Amniotic stem cell (primary cell): ENCODE data around the gene CAPN6.

Experiments
- DNase-seq: peaks from one replicate; lab custom pipeline; 2025; lab: John Stamatoyannopoulos, UW

Gene CAPN6, protein sequence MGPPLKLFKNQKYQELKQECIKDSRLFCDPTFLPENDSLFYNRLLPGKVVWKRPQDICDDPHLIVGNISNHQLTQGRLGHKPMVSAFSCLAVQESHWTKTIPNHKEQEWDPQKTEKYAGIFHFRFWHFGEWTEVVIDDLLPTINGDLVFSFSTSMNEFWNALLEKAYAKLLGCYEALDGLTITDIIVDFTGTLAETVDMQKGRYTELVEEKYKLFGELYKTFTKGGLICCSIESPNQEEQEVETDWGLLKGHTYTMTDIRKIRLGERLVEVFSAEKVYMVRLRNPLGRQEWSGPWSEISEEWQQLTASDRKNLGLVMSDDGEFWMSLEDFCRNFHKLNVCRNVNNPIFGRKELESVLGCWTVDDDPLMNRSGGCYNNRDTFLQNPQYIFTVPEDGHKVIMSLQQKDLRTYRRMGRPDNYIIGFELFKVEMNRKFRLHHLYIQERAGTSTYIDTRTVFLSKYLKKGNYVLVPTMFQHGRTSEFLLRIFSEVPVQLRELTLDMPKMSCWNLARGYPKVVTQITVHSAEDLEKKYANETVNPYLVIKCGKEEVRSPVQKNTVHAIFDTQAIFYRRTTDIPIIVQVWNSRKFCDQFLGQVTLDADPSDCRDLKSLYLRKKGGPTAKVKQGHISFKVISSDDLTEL

GRCh38 chrX:111270339-111270738 is at the start of gene CAPN6:
Gene CAPN6, minus strand, starts transcription at chrX:111270483. Its CDS starts 6,547 bp downstream, at chrX:111263936.
- DNase-seq: no peak

DNA sequence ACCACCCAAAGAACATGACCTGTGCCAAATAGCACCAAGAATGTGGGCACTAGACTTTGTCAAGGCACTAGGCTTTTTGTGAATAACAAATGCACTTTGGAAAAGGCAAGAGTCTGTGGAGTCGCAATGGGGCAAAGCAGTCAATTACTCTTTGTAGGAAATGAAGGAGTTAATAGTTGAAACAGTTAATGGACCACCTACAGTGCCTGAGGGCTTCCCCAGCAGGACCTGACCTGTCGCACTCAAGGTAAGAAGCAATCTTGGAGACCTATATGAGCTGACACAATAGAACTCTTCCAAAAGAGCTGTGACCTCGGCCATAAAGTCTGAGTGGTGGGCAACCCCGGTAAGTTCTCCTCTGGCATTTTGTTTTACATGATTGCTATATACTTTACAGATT is 49.2 kb upstream of the CAPN6 start:
- DNase-seq: no peak

DNA sequence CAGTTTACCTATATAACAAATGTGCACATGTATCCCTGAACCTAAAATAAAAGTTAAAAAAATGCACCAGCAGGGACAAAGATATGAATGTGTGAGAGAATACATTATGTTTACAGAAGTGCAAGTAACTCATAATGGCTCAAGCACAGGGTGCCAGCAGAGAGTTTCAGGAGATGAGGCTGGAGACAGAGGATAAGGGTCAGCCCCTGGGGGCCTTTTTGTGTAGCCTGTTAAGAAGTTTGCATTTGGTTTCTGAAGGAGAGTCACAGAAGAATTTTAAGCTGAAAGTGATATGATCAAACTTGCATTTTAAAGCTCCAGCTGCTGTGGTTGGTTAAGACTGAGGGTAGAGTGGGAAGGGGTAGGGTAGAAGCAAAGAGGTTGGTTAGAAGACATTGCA is 48.6 kb upstream of the CAPN6 start:
- no peak for DNase-seq

GRCh38 chrX:111309083-111309482 is 38.8 kb upstream of the CAPN6 start:
- DNase-seq: no peak

- DNase-seq: no peak
These were observed 37.8 kb upstream of the CAPN6 start for GRCh38 chrX:111308039-111308438.

DNA sequence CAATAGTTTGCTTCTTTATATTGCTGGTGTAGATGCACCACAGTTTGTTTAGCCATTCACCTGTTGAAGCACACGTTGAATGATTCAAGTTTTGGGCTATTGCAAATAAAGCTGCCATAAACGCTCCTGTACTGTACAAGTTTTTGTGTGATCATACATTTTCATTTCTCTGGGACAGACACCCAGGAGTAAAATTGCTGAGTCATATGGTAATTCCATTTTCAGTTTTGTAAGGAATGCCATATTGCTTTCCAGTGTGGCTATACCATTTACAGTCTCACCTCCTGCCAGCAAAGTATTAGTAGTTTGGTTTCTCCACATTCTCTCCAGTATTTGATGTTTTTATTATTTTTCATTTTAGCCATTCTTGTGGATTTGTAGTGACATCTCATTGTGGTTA is 32.0 kb upstream of the CAPN6 start:
- no peak for DNase-seq

DNA sequence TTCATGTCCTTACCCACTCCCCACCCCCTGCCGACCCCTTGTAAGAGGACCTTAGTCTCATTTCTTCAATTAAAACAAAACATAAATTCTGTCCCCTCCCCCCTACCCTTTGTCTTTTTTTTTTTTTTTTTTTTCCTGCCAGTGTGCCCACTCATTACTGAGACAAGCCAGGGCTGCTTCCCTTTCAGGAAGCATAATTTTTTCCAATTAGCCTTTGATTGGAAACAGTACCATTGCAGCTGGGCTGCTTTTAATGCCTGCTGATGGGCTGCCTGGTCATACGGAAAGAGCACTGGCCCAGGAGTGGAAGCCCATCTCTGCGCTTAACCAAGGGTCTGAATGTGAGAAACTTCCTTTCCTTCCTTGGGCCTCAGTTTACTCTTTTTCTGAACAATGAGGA is 18.6 kb upstream of the CAPN6 start:
- DNase-seq: no peak

- DNase-seq: no peak
These were observed 14.5 kb upstream of the CAPN6 start for GRCh38 chrX:111284631-111285293.

DNA sequence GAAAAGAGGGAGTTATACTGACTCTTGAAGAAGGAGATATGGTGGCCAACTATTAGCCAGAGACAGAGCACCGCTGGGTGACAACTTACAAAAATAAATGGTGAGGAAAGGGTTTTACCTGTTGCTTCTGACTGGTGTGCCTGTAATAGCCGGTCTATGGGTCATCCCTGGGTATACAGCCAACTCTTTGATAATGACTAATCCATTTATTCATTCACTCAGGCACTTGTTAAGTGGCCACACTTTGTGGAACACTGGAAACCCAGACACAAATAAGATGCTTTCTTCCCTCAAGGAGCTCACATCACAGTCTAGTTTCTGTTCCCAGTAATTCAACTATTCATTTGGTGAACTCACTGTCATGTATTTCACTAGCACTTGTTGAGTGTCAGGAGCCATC is 13.2 kb upstream of the CAPN6 start:
- DNase-seq: no peak

DNA sequence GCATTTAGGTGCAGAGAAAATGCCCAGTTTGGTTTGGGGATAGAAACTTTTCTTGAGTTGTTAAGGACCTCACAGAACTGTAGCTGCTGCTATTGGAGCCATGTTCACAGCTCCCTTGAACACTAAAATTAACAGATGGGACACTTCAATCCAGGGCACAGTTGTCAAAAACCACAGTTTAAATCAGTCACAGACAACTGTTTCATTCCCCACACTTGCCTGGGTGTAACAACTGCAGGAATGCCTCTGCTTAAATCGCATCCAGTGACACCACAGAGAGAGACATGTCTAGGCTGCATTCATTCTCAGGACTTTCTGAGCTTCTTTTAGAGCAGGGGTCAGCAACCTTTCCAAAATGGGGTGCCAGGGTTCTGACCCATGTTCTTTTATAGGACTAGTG is 12.7 kb upstream of the CAPN6 start:
- DNase-seq: no peak

DNA sequence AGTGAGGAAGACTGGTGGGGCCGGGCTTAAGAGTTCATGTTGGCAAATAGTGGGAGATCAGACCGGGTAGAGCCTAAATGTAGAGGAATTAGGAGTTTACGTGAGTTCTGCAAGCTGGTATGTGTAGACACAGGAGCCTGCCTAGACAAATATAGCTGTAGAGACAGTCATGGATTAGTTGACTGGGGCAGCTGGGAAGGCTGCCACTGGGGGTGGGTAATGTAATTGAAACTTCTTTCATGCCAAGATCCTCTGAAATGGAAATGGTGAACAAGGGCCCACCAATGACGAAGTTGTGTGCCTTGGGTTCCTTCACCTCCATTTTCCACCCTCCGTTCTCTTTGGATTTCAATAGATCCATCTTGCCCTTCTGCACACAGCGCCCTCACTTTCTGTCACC is 11.9 kb upstream of the CAPN6 start:
- no peak for DNase-seq

DNA sequence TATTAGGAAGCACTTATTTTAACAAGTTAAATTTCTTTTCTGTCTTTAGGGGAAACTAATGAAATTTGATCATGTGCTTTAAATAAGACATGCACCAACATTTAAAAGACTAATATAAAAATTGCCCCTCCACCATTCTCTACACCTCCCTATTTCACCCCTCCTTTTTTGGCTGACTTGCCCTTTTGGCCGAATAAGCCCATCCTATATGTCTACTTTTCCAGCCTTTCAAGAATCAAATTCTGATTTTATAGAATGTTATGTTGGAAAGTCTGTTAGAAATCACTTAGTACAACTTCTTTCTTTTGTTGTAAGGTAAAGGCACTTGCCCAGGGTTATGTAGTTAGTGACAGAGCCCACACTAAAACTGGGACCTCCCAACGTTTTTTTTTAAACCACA is 1.8 kb downstream of the CAPN6 start:
- no peak for DNase-seq

- no peak for DNase-seq
These were observed 4.8 kb downstream of the CAPN6 start for GRCh38 chrX:111265486-111265885.

DNA sequence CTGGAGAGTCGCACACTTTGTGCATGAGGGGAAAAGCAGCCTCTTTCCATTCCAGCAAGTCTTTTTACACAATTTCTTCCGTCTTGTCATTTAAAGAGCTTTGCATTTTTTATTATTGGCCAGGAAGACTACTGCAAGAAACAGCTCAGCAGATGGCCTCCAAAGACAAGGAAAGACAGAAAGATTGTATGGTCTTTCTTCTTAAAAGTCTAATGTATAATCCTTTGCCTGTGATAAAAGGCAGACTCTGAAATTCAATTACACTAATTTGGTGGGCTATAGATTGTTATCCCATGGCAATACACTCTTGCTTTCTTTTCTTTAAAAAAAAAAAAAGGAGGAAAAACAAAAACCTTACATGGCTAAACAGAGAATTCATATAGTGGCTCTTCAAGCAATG is 5.9 kb downstream of the CAPN6 start:
- DNase-seq: no peak

GRCh38 chrX:111262086-111262485 is 8.2 kb downstream of the CAPN6 start:
- DNase-seq: no peak

DNA sequence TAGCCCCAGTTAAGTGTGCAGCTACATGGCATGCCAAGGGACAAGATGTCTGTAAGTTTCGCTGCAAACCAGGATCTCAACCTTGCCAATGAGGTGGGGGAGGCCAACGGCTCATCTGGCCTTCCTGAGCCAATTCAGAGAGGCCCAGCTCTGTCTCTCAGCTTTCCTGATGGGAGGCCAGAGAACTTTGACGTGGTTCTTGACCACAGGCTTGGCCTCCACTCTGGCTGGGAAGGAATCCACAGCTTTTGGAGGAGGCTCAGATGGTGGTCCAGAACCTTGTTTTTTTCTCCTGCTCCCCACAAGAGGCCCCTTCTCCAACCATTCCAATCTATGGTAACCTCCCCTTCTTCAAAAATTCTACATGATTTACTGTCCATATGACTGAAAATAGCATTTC is 9.8 kb downstream of the CAPN6 start:
- DNase-seq: no peak

GRCh38 chrX:111259559-111259958 is 10.7 kb downstream of the CAPN6 start:
- DNase-seq: no peak

GRCh38 chrX:111257733-111258132 is 12.6 kb downstream of the CAPN6 start:
- DNase-seq: no peak

GRCh38 chrX:111254896-111255693 is 15.2 kb downstream of the CAPN6 start:
- no peak for DNase-seq

GRCh38 chrX:111244235-111244750 is 26.0 kb downstream of the CAPN6 start:
- DNase-seq: no peak

DNA sequence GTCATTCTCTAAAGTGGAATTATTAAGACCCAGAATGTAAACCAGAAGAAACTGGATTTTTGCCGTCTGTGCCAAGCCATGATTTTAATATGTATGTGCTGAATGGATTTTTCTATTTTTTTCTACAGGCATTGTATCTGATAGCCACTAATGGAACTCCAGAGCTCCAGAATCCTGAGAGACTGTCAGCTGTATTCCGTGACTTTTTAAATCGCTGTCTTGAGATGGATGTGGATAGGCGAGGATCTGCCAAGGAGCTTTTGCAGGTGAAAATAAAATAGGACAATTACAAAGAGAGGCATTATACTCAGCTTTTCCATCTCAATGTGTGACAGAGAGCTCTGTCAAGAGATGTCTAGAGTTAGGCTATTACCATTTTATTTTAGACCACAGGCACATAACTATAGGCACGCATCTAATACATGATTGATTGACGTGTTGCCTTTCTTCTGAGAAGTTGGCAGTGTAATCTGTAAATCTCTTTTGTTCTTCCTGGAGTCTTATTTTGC is 53.9 kb downstream of the CAPN6 start:
- DNase-seq: no peak

DNA sequence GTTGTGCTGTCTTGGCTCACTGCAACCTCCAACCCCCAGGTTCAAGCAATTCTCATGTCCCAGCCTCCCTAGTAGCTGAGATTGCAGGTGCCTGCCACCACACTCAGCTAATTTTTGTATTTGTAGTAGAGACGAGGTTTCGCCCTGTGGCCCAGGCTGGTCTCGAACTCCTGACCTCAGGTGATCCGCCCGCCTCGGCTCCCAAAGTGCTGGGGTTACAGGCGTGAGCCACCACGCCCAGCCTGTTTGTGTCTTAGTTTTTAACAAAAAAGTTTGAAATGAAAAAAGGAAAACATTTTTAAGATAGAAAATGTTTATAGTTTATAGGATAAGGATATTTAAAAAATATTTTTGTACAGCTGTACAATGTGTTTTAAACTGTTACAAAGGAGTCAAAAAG is 62.4 kb downstream of the CAPN6 start:
- no peak for DNase-seq
